Epithelial cell of esophagus (primary cell): Measurements from ENCODE around the gene LMO7.

Source experiments
- DNase-seq: peaks from one replicate; pipeline ENCODE4 v3.0.0; 2010; ENCODE audit warnings: low read depth
- H3K4me3 ChIP-seq: 2 replicates; pipeline ENCODE4 v1.5.1; 2011; ENCODE audit warnings: mild to moderate bottlenecking, low read length, control low read depth
- TF ChIP-seq, protein P1 (sequence below): IDR thresholded peaks from 2 replicates; pipeline ENCODE4 v1.5.1; 2011; ENCODE audit warnings: low read depth, mild to moderate bottlenecking, low read length, control low read depth, inconsistent platforms; ENCODE audit not compliant: insufficient read depth; ENCODE audit errors: missing control alignments

The LMO7 gene

DNA sequence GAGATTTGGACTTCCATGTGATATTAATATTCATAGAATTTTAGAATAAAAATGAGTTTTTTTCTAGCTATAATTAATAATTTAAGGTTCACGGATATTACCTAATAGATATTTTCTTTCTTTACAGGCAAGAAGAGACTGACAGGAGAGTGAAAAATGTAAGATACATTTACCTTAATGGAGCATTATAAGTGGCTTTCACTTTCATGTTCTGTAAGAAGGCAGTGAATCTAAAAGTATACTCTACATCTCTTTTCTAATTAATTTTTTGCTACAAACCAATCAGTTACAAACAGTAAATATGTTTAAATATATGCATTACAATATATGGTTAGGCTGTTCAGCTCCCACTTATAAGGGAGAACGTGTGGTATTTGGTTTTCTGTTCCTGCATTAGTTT is 159.1 kb downstream of the LMO7 start:
- no peak for DNase-seq
- H3K4me3 ChIP-seq, result no peak overlapping the region
- TF ChIP-seq, protein P1, sequence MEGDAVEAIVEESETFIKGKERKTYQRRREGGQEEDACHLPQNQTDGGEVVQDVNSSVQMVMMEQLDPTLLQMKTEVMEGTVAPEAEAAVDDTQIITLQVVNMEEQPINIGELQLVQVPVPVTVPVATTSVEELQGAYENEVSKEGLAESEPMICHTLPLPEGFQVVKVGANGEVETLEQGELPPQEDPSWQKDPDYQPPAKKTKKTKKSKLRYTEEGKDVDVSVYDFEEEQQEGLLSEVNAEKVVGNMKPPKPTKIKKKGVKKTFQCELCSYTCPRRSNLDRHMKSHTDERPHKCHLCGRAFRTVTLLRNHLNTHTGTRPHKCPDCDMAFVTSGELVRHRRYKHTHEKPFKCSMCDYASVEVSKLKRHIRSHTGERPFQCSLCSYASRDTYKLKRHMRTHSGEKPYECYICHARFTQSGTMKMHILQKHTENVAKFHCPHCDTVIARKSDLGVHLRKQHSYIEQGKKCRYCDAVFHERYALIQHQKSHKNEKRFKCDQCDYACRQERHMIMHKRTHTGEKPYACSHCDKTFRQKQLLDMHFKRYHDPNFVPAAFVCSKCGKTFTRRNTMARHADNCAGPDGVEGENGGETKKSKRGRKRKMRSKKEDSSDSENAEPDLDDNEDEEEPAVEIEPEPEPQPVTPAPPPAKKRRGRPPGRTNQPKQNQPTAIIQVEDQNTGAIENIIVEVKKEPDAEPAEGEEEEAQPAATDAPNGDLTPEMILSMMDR, result no peak

DNA sequence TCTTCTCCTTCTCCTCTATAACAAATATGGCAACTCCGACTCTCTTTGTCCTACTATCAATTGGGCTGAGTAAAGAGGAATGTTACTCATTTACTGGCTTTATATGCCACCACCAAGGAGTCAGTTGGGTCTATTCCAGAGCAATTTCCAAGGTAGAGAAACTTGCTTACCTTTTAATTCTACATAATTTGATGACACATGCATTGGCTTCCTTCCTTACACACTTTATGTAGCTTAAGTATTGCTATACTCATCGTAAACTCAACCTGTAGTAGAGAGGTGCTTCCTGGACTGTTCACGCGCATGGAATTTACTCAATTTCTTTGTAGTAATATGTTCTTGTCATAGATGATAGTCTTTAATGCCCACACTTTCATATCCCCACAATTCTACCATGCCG is 160.7 kb downstream of the LMO7 start:
- TF ChIP-seq, protein P1, result no peak
- peak; percentile 59 for DNase-seq
- no peak overlapping the region for H3K4me3 ChIP-seq

DNA sequence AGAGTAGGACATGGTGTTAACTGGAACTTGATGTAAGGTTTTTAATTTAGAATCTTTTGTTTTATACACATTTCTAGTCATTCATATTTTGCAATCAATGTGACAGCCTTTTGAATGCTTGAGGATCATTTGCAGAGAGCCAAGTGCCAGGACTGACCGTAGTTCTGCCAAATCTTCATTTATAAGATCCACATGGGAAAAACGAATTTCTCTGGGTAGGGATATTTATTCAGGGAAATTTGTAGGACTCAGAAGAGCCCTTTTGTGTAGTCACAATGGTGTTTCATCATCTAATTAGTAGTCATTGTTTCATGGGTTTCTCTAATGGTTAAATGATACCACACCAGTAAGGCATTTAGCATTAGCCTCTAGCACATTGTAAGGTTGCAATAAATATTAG is 161.1 kb downstream of the LMO7 start:
- no peak overlapping the region for H3K4me3 ChIP-seq
- DNase-seq, result no peak
- TF ChIP-seq, protein P1, result no peak

DNA sequence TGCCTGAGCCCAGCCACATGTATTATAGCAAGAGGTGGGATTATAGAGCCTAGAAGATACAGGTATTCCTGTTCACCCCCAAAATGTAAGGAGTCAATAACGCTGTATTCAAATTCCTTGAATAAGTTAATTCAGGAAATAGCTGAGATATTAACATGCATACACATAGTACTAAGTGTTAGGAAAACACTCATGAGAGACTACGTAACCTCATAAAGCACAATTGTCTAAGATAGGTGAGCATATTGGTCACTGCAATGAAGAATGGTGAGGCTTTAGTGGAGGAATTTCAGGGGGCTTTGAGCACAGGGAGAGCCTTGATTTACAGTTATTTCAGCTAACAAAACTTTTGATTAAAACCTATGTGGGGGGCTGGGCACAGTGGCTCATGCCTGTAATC is 161.6 kb downstream of the LMO7 start:
- H3K4me3 ChIP-seq, result no peak overlapping the region
- TF ChIP-seq, protein P1, result no peak
- DNase-seq, result no peak

DNA sequence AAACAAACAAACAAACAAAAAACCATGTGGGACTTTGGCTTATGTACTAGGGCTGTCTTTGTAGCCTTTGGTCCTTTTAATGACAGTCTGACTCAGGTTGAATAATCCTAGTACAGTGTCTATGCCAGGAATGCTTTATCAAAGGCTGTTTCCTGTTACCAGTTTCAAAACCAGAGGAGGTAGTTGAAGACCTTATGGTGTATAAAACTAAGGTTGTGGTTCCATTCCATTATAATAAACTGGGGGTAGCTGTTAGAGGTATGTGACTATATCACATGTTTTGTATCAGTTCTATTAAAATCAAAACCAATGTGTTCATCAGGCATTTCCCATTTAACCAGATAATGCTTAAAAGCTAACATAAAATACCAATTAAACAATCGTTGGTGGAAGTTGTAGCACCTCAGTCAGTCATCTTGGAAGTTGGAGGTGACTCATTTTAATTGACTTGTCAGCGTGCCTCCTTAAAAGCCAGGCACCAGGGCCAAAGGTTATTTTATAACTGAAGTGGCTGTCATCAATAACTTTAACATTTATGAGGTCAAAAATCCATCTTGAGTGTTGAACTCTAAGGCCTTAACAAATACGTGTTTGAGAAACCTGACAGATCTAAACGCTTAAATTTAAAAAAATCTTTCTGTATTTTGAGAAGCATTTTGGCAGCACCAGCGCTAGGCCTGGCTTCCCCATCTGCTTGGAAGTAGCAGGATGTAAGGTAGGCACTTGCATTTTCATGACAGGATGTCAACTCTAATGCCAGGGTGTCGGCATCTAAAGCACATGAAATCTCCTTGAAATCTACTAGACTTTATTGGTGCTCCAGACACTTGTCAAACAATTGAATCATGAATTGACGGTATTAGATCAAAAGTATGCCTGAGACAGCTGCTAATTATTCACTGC is 162.5 kb downstream of the LMO7 start:
- DNase-seq, result peak; percentile 71
- H3K4me3 ChIP-seq, result no peak overlapping the region
- TF ChIP-seq, protein P1, result no peak

DNA sequence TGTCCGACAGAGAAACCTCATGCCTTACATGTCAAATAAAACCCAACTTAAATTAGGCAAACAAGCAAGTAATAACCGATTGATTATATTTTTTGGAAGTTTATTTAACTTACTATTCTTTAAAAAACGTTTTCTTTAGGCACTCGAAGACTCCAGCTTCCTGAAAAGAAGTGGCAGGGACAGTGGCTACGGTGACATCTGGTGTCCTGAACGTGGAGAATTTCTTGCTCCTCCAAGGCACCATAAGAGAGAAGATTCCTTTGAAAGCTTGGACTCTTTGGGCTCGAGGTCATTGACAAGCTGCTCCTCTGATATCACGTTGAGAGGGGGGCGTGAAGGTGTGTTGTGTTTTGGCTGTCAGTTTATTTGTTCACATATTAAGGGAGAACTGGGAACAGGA is 164.4 kb downstream of the LMO7 start:
- no peak for DNase-seq
- H3K4me3 ChIP-seq, result no peak overlapping the region
- TF ChIP-seq, protein P1, result no peak
